Measurements from ENCODE around the gene CFAP69. TPM values are rescaled to one million over a fixed set of nuclear protein-coding genes. Genes with fewer than 3 reads are reported as not detected.

The CFAP69 gene
- total and polyA plus RNA-seq, 10 of the 15 experiments (the other 5 are each of a cell fraction or from before 2014, with no cell fraction given): 0.11 to 3.1 (median 0.48) TPM; not detected in 1

DNA sequence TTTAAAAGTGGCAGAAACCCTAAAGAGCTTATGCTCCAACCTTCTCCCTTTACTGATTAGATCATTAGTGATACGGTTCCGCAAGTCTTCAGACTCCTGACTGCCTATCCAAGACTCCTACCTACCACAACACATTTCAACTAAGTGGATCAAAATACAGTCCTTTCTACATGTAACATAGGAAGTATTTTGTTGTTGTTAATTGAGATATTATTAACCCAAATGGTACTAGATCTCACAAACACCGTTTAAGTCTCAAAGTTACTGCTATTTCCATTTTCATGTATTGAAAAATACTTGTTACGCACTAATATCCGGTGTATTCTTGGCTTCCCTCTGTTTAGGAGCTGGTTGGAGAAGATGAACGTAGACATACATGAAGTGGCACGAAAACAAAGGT lies 75.0 kb downstream of the CFAP69 start:
- DNase-seq (ENCODE audit: low read depth, low spot score) (no peak), FAIRE-seq (no peak), ATAC-seq (no peak)
- no peak overlapping the region for H3K4me3 ChIP-seq
- H3K4me2 ChIP-seq (ENCODE audit: control insufficient read depth, insufficient read depth): no peak overlapping the region
- BruUV-seq (replicated peaks): no TSS peak
- ChIA-PET POLR2A (no interaction called here), RAD21 (ENCODE audit: unreplicated experiment) (no interaction called here), SMC1A (ENCODE audit: uncharacterized antibody, unreplicated experiment) (interaction anchor here (0.6 kb wide), 1 partner anchor 406 kb away, joined by 3 read pairs; no protein-coding TSS in a partner anchor), CTCF (no interaction called here)
- in situ Hi-C loops (cut with MboI): no loop called here
- H3K27me3 ChIP-seq (replicated peaks in 1 of 2; ENCODE audit: control insufficient read depth in 2 of 2, insufficient read depth in 2 of 2, low read length in 1 of 2): peaks cover 10 to 16% of the 10 kb centered on the region in 2 experiments; a peak in 3 of 4 replicates
- no peaks in the 10 kb centered on the region for H3K4me1 ChIP-seq (ENCODE audit: control insufficient read depth, insufficient read depth, low read length)
- no peaks in the 10 kb centered on the region for H3K79me2 ChIP-seq (ENCODE audit: control insufficient read depth, insufficient read depth, low read length)
- no peak overlapping the region for H2AFZ ChIP-seq (ENCODE audit: control insufficient read depth, low read depth, low read length)
- H3K9me3 ChIP-seq (replicated peaks; ENCODE audit: control insufficient read depth, insufficient read depth, low read length): no peaks in the 10 kb centered on the region
- no peak for TF ChIP-seq IKZF2 (IDR thresholded peaks at IDR 0.05)
- no peak for TF ChIP-seq SMAD5 (IDR thresholded peaks at IDR 0.05; ENCODE audit: low read depth)
- TF ChIP-seq, protein P1, sequence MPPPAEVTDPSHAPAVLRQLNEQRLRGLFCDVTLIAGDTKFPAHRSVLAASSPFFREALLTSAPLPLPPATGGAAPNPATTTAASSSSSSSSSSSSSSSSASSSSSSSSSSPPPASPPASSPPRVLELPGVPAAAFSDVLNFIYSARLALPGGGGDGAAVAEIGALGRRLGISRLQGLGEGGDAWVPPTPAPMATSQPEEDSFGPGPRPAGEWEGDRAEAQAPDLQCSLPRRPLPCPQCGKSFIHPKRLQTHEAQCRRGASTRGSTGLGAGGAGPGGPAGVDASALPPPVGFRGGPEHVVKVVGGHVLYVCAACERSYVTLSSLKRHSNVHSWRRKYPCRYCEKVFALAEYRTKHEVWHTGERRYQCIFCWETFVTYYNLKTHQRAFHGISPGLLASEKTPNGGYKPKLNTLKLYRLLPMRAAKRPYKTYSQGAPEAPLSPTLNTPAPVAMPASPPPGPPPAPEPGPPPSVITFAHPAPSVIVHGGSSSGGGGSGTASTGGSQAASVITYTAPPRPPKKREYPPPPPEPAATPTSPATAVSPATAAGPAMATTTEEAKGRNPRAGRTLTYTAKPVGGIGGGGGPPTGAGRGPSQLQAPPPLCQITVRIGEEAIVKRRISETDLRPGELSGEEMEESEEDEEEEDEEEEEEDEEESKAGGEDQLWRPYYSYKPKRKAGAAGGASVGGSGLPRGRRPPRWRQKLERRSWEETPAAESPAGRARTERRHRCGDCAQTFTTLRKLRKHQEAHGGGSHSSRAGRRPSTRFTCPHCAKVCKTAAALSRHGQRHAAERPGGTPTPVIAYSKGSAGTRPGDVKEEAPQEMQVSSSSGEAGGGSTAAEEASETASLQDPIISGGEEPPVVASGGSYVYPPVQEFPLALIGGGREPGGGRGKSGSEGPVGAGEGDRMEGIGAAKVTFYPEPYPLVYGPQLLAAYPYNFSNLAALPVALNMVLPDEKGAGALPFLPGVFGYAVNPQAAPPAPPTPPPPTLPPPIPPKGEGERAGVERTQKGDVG (CRISPR knock-in tag; IDR thresholded peaks at IDR 0.05): no peak
- no peak for TF ChIP-seq USF2 (IDR thresholded peaks at IDR 0.05; ENCODE audit: borderline replicate concordance, low read depth, low read length)
- no peak overlapping the region for H3K27ac ChIP-seq (ENCODE audit: control insufficient read depth, insufficient read depth)
- whole genome bisulfite sequencing (ENCODE audit: insufficient coverage, insufficient replicate concordance, low lambda C conversion rate, missing lambda C conversion rate): 42% methylated on average over 7 of the region's 7 CpGs
- H3K9ac ChIP-seq (ENCODE audit: control insufficient read depth, insufficient read depth, low read length): no peak overlapping the region
- H4K20me1 ChIP-seq (ENCODE audit: control insufficient read depth, insufficient read depth): no peaks in the 10 kb centered on the region
- intact Hi-C loops (cut with micrococcal nuclease; ENCODE audit: unreplicated experiment): no loop called here
- H3K36me3 ChIP-seq (ENCODE audit: control insufficient read depth in 2 of 2, insufficient read depth in 2 of 2, low read length in 1 of 2): no peaks in the 10 kb centered on the region

Data from GM12878 (cell line).